K562 (cell line): ENCODE data around the gene TMSB4X. TPM values are rescaled to one million over a fixed set of nuclear protein-coding genes. Genes with fewer than 3 reads are reported as not detected.

Experiments
- ARID1B ChIP-seq: fragments of 450-650 bp; IDR thresholded peaks from 2 replicates; pipeline ENCODE4 v1.6.1; 2016; ENCODE audit warnings: antibody characterized with exemption, mild to moderate bottlenecking, inconsistent platforms
- BDP1 ChIP-seq: IDR thresholded peaks from 3 replicates; pipeline ENCODE4 v1.6.1; 2011; ENCODE audit not compliant: insufficient read length, insufficient read depth
- CCAR2 ChIP-seq: fragments of 200-400 bp; formaldehyde crosslinking; IDR thresholded peaks from 2 replicates; pipeline ENCODE4 v1.6.1; 2017; ENCODE audit warnings: mild to moderate bottlenecking, low read depth, low read length
- CTBP1 ChIP-seq: fragments of 450-650 bp; IDR thresholded peaks from 2 replicates; pipeline ENCODE4 v1.6.1; 2016; ENCODE audit warnings: borderline replicate concordance
- IFI16 ChIP-seq: fragments of 250-450 bp; sonication (Bioruptor Pico); IDR thresholded peaks from 2 replicates; pipeline ENCODE4 v2.1.2; 2022; ENCODE audit warnings: mild to moderate bottlenecking, inconsistent platforms
- MYBL2 ChIP-seq, 2 experiments: fragments of 450-650 bp in 1 of 2; sonication (generic) in 1 of 2; formaldehyde crosslinking in 1 of 2; IDR thresholded peaks; 2 replicates each; pipeline versions ENCODE4 v1.6.1 to v1.8.1; 2017 to 2022; ENCODE audit warnings: borderline replicate concordance in 1 of 2, inconsistent platforms in 1 of 2, low read depth in 1 of 2, mild to moderate bottlenecking in 1 of 2, missing genetic modification reagents in 1 of 2, moderate library complexity in 1 of 2
- NFE2 ChIP-seq: IDR thresholded peaks from 2 replicates; pipeline ENCODE4 v1.6.1; 2014; ENCODE audit warnings: antibody characterized with exemption, low read depth
- POLR2H ChIP-seq: IDR thresholded peaks from 2 replicates; pipeline ENCODE4 v1.6.1; 2016; ENCODE audit warnings: missing genetic modification characterization, low read depth, mild to moderate bottlenecking, control low read depth, missing compliant biosample characterization, moderate library complexity
- PYGO2 ChIP-seq: fragments of 450-650 bp; IDR thresholded peaks from 2 replicates; pipeline ENCODE4 v1.6.1; 2016; ENCODE audit warnings: mild to moderate bottlenecking, missing genetic modification characterization, moderate library complexity, missing compliant biosample characterization
- RCOR1 ChIP-seq, 2 experiments: IDR thresholded peaks; 2 replicates each; pipeline ENCODE4 v1.6.1; 2012; ENCODE audit warnings: low read depth in 2 of 2, low read length in 2 of 2, borderline replicate concordance in 1 of 2, improper control_type of control experiment in 1 of 2
- SLC30A9 ChIP-seq: fragments of 250-450 bp; sonication (Bioruptor Pico); IDR thresholded peaks from 2 replicates; pipeline ENCODE4 v1.8.0; 2022; ENCODE audit warnings: mild to moderate bottlenecking, moderate library complexity
- SP1 ChIP-seq: sonication (generic); formaldehyde crosslinking; IDR thresholded peaks from 2 replicates; pipeline ENCODE4 v1.8.1; 2022; ENCODE audit warnings: mild to moderate bottlenecking, missing genetic modification reagents
- SRSF1 ChIP-seq: fragments of 200-400 bp; formaldehyde crosslinking; IDR thresholded peaks from 2 replicates; pipeline ENCODE4 v1.6.1; 2017; ENCODE audit warnings: mild to moderate bottlenecking, low read depth, low read length, moderate library complexity
- SRSF7 ChIP-seq: fragments of 200-400 bp; formaldehyde crosslinking; optimal IDR thresholded peaks from 2 replicates; pipeline ENCODE3; 2017; ENCODE audit warnings: mild to moderate bottlenecking, low read depth, low read length
- U2AF1 ChIP-seq: fragments of 200-400 bp; formaldehyde crosslinking; optimal IDR thresholded peaks from 2 replicates; pipeline ENCODE3; 2017; ENCODE audit warnings: mild to moderate bottlenecking, low read depth, low read length, moderate library complexity
- ZNF133 ChIP-seq: fragments of 250-450 bp; sonication (Bioruptor Pico); IDR thresholded peaks from 2 replicates; pipeline ENCODE4 v1.4.0; 2020; ENCODE audit warnings: mild to moderate bottlenecking
- ZNF431 ChIP-seq: sonication (generic); formaldehyde crosslinking; IDR thresholded peaks from 2 replicates; pipeline ENCODE4 v1.8.0; 2022; ENCODE audit warnings: mild to moderate bottlenecking, missing genetic modification reagents
- ZNF584 ChIP-seq: fragments of 200-800 bp; sonication (Bioruptor generic); IDR thresholded peaks from 2 replicates; pipeline ENCODE4 v1.6.1; 2016; ENCODE audit warnings: low read depth, mild to moderate bottlenecking, missing genetic modification characterization, missing compliant biosample characterization
- ZNF76 ChIP-seq: fragments of 250-450 bp; sonication (Bioruptor Pico); IDR thresholded peaks from 2 replicates; pipeline ENCODE4 v1.4.0; 2020; ENCODE audit warnings: mild to moderate bottlenecking, moderate library complexity, borderline replicate concordance
- polyA plus RNA-seq, 8 experiments: library from polyadenylated mRNA; depleted of rRNA in 4 of 8; stranded (reverse) in 5 of 8; unstranded in 3 of 8; fragments of >200 nt; fragmentation: Nextera tagmentation in 2 of 8; fragmentation: Illumina TruSeq in 1 of 8; extraction: Ambion mirVana in 2 of 8; extraction: Trizol in 1 of 8; gene quantifications; 2 replicates each; pipeline versions ENCODE4 v1.2.1 to v1.2.3, GENCODE V29; 2011 to 2014; ENCODE audit warnings: inconsistent platforms in 1 of 8, missing spikeins in 1 of 8
- total RNA-seq, 7 experiments: library from RNA; depleted of rRNA in 6 of 7; stranded (reverse); fragments of >200 nt in 6 of 7; fragmentation: Illumina TruSeq in 2 of 7; extraction: Trizol in 2 of 7; gene quantifications; 2 replicates each; pipeline versions ENCODE4 v1.2.1 to v1.2.3, GENCODE V29; 2011 to 2021; ENCODE audit warnings: low replicate concordance in 1 of 7
- TF ChIP-seq, protein P1 (sequence below): fragments of 250-450 bp; sonication (Bioruptor Pico); IDR thresholded peaks from 2 replicates; pipeline ENCODE4 v1.8.0; 2021; ENCODE audit warnings: borderline replicate concordance, mild to moderate bottlenecking, moderate library complexity; ENCODE audit not compliant: poor library complexity, severe bottlenecking
- TF ChIP-seq, protein P2 (sequence below): fragments of 450-650 bp; IDR thresholded peaks from 2 replicates; pipeline ENCODE4 v1.7.0; 2016; ENCODE audit warnings: borderline replicate concordance
- TF ChIP-seq, protein P3 (sequence below): IDR thresholded peaks from 2 replicates; pipeline ENCODE4 v1.6.1; 2014; ENCODE audit warnings: antibody characterized with exemption

TMSB4X gene
- total and polyA plus RNA-seq, 9 of the 15 experiments (the other 6 are each of a cell fraction or from before 2014, with no cell fraction given): 1,035 to 2,035 (median 1,529) TPM

DNA sequence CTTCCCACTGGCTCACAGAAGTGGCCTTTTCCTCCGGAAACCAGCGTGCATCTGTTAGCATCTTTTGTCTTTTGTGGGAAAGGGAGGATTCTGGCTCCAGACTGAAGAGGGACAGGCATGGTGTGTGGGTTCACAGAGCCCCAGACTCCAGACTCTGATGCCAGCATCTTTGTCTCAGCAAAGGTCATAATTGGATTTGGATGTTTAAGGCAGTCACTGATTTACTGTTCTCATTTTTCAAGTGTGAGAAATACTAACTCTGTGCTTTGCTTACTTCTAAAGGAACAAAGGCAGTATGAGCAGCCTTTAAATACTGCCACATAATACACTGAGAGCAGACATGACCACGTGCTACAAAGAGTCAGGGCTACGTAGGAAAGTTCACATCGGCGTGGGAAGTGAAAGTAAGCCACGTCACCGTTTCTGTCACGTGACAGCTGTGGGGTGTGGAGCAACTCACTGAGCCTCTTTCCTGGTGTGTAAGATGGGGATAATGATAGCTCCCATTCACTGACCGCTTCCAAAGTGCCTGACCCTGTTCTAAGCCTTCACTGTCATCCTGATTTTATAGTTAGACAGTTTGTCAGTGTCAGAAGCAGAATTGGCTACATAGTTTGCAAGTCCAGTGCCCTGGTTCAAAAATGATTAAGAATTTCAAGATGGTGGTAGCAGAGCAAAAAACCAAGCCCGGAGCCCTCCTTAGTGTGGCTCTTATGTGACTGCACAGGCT is 24.8 kb upstream of the TMSB4X start (continued):
- TF ChIP-seq, protein P1, sequence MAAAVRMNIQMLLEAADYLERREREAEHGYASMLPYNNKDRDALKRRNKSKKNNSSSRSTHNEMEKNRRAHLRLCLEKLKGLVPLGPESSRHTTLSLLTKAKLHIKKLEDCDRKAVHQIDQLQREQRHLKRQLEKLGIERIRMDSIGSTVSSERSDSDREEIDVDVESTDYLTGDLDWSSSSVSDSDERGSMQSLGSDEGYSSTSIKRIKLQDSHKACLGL: no peak
- TF ChIP-seq, protein P2, sequence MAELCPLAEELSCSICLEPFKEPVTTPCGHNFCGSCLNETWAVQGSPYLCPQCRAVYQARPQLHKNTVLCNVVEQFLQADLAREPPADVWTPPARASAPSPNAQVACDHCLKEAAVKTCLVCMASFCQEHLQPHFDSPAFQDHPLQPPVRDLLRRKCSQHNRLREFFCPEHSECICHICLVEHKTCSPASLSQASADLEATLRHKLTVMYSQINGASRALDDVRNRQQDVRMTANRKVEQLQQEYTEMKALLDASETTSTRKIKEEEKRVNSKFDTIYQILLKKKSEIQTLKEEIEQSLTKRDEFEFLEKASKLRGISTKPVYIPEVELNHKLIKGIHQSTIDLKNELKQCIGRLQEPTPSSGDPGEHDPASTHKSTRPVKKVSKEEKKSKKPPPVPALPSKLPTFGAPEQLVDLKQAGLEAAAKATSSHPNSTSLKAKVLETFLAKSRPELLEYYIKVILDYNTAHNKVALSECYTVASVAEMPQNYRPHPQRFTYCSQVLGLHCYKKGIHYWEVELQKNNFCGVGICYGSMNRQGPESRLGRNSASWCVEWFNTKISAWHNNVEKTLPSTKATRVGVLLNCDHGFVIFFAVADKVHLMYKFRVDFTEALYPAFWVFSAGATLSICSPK: no peak
- TF ChIP-seq BDP1 (no peak), ZNF133 (CRISPR knock-in tag) (no peak), SLC30A9 (CRISPR knock-in tag) (no peak), ZNF584 (CRISPR knock-in tag) (peak; percentile 82), MYBL2 (IDR thresholded peaks at IDR 0.05; ENCODE audit: low read depth) (no peak), MYBL2 (CRISPR knock-in tag; IDR thresholded peaks at IDR 0.05; ENCODE audit: borderline replicate concordance) (no peak), PYGO2 (tag) (0 out of 2 replicates have a peak, but pooled peaks have one; percentile 19), POLR2H (tag) (no peak), IFI16 (CRISPR knock-in tag) (0 out of 2 replicates have a peak, but pooled peaks have one; percentile 24), SRSF1 (no peak), CCAR2 (no peak), CTBP1 (no peak), NFE2 (peak; percentile 38; the same call in 1 of the 2 replicates), ZNF431 (CRISPR knock-in tag) (no peak), RCOR1 (IDR thresholded peaks at IDR 0.05; ENCODE audit: borderline replicate concordance in 1 of 2, low read depth in 2 of 2, low read length in 2 of 2) (0 out of 4 replicates have a peak, but pooled peaks of 1 of the 2 experiments have one; percentile 36), U2AF1 (no peak), ZNF76 (CRISPR knock-in tag) (no peak), SP1 (CRISPR knock-in tag) (no peak), SRSF7 (no peak), ARID1B (peak; percentile 25; the same call in 1 of the 2 replicates)
- TF ChIP-seq, protein P3, sequence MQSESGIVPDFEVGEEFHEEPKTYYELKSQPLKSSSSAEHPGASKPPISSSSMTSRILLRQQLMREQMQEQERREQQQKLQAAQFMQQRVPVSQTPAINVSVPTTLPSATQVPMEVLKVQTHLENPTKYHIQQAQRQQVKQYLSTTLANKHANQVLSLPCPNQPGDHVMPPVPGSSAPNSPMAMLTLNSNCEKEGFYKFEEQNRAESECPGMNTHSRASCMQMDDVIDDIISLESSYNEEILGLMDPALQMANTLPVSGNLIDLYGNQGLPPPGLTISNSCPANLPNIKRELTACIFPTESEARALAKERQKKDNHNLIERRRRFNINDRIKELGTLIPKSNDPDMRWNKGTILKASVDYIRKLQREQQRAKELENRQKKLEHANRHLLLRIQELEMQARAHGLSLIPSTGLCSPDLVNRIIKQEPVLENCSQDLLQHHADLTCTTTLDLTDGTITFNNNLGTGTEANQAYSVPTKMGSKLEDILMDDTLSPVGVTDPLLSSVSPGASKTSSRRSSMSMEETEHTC: peak; percentile 65; the same call in 1 of the 2 replicates
